SU-DHL-6 (cell line): Measurements from ENCODE around the gene C6orf163.

Experiments used
- EZH2phosphoT487 ChIP-seq: fragments of 200-600 bp; sonication (generic), shearing (Covaris generic); conservative IDR thresholded peaks from 2 replicates; pipeline ENCODE4 v1.6.1; 2018; ENCODE audit warnings: mild to moderate bottlenecking, antibody characterized with exemption, low read length, moderate library complexity, mixed read lengths
- TF ChIP-seq, protein P1 (sequence below): fragments of 200-600 bp; sonication (generic); IDR thresholded peaks from one replicate; pipeline ENCODE4 v1.5.1; 2017; ENCODE audit warnings: antibody characterized with exemption, mild to moderate bottlenecking, low read length, moderate library complexity; ENCODE audit not compliant: insufficient read depth, poor library complexity, severe bottlenecking

DNA sequence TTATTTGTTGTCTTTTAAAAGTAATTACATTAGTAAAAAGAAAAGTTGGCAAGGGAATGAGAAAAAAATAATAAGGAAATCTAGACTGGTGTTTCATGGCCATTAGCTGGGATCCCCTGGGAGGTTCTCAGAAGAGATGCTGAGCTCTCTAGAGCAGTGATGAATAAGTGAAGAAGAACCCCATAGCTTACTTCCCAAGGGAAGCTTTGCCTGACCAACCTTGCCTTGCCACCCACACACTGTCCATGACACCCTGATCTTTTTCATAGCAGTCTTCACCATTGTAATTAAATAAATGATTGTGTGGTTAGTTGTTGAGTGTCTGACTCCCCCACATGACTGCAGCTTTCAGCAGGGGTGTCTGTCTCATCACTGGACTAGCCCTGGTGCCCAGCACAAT is 5.9 kb downstream of the C6orf163 start:
- TF ChIP-seq, protein P1, sequence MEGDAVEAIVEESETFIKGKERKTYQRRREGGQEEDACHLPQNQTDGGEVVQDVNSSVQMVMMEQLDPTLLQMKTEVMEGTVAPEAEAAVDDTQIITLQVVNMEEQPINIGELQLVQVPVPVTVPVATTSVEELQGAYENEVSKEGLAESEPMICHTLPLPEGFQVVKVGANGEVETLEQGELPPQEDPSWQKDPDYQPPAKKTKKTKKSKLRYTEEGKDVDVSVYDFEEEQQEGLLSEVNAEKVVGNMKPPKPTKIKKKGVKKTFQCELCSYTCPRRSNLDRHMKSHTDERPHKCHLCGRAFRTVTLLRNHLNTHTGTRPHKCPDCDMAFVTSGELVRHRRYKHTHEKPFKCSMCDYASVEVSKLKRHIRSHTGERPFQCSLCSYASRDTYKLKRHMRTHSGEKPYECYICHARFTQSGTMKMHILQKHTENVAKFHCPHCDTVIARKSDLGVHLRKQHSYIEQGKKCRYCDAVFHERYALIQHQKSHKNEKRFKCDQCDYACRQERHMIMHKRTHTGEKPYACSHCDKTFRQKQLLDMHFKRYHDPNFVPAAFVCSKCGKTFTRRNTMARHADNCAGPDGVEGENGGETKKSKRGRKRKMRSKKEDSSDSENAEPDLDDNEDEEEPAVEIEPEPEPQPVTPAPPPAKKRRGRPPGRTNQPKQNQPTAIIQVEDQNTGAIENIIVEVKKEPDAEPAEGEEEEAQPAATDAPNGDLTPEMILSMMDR, result no peak
- TF ChIP-seq EZH2phosphoT487, result no peak
